Right hindlimb (tissue), 1 donor: ENCODE results near the gene MUC13.
A peak's percentile ranks its signal among the peaks of the same experiment; 100 is the strongest.

ENCODE experiments used
- DNase-seq: peaks from one replicate; pipeline ENCODE4 v3.0.0-alpha.2; 2018

Gene MUC13

GRCh38 chr3:124893526-124893925 lies 41.0 kb downstream of the MUC13 start:
- no peak for DNase-seq

- DNase-seq = no peak
Observed at GRCh38 chr3:124890573-124891190, 43.9 kb downstream of the MUC13 start.

- no peak for DNase-seq
Observed at GRCh38 chr3:124888482-124889441, 45.8 kb downstream of the MUC13 start.

GRCh38 chr3:124887932-124888298 lies 46.6 kb downstream of the MUC13 start:
- DNase-seq = no peak

DNA sequence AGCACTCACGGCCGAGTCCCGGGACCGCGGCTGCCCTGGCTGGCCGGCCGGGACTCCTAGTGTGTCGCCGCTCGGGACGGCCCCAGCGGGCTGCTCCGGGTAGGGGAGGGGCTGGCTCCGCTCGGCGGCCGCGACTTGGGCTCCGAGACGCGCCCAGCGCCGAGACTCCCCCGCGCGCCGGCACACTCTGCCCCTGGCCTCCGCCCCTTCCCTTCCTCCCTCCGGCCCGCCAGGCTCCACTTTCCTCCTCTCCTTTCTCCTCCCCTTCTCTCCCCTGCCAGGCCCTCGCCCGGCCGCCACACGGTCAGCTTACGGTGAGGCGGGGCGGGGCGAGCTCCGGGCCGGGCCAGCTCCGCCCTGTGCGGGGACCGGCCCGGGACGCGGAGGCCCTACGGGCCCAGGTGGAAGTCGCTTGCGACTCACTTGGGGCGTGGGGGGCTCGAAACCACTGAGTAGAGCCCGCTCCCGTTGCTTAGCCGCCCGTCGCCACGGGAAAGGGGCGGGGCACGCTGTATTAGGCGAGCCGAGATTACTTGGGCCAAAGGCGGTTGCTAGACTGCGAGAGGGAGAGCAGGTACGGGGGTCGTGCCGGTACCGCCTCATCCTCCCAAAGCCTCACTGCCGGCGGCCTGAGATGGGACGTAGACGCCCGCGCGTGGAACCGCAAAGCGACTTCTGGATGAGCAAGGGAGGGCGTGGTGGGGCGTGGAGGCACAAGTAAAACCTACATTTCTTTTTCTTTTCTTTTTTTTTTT lies 47.2 kb downstream of the MUC13 start, which contains the start of gene ITGB5:
TSS of gene ITGB5 (minus strand) at position 189 of the 755 bp plus-strand sequence. CDS start 365 bp downstream, outside the sequence.
- DNase-seq = peak; percentile 83

- DNase-seq = peak; percentile 49
Observed at GRCh38 chr3:124886168-124887056, 48.1 kb downstream of the MUC13 start.

- DNase-seq = no peak
Observed at GRCh38 chr3:124885466-124886167, 48.9 kb downstream of the MUC13 start.

DNA sequence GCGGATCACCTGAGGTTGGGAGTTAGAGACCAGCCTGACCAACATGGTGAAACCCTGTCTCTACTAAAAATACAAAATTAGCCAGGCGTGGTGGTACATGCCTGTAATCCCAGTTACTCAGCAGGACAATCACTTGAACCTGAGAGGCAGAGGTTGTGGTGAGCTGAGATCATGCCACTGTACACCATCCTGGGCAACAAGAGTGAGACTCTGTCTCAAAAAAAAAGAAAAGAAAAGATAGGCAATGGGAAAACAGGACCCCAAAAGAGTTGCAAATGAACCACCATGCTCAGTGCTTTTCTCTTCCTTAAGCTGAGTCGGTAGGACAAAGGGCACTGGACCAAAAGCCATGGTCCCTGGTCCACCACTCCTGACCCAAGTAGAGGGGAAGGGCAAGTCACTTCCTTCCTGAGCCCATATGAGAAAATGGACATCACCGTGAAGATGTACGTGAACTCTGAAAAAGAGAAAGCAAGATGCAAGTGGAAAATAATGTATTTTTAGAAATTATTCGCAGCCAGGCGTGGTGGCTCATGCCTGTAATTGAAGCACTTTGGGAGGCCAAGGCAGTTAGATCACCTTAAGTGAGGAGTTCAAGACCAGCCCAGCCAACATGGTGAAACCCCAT lies 50.0 kb downstream of the MUC13 start:
- DNase-seq = no peak

GRCh38 chr3:124883766-124884473 lies 50.6 kb downstream of the MUC13 start:
- DNase-seq = no peak

DNA sequence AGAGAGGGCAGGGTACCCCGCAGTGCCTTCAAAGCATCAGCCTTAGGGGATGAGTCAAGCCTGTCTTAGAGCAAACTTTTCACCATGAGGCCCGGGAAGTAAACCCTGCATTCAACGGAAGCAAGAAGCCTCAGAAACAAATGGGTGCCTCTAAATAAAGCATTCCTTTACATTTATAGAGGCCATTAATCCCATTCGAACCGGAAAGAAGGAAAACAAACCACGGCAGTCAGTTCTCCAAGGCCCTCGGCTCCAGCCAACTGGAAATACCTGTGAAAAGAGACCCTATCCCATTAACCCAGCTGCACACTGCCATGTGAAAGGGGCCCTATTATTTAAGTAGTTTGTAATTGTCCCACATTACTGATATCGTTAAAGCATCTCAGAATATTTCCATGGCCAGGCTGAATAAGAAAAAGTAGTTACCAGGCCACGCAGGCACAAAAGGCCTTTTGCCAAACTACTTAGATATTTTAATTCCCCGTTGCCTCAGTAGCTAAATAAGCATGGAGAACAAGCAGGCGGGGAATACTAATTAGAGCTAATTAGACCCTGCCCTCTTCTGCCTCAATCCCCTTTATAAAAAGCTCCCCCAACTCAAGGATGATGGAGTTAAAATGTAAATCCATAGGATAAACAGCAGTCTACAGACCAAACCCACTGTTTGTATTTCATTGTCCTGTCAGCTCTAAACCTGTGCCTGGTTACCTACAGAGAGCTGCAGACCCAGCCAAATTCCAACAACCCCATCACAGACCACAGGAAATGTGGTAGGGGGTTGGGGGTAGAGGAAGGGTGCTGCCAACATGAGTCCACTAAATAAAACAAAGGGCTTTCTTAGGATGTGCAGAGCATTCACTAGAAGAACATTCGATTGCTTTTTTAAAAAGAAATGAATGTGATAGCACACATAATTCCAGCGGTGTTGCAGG lies 51.5 kb downstream of the MUC13 start:
- DNase-seq = no peak

DNA sequence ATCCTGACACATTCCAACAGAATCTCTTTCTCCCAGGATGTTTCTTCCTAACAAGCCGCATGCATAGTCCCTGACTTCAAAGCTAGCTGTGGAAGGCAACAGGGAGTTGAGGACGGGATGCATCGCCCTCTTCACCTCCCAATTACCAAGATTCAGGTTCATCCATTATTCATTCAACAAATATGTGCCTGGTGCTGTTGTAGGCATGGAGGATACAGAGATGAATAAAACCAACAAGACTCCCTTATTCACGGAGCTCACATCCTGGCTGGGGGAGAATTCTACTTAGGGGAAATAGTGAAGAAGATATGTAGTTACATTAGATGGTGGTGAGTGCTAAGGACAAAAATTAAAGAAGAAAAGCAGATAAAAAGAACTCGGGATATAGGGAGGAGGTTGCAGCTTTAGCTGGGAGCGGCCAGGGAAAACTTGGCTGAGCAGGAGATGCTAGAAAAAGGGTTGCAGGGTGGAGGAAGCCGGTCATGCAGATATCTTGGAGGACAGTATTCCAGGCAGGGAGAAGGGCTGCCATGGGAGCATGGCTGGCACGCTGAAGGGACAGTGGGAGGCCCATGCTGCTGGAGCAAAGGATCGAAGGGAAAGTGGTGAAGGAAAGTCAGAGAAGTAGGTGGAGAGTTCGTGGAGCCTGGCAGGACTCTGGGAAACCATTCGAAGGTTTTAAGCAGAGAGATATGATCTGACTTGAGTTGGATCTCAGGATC lies 52.4 kb downstream of the MUC13 start:
- DNase-seq = no peak

GRCh38 chr3:124879337-124879680 lies 55.2 kb downstream of the MUC13 start:
- DNase-seq = no peak

DNA sequence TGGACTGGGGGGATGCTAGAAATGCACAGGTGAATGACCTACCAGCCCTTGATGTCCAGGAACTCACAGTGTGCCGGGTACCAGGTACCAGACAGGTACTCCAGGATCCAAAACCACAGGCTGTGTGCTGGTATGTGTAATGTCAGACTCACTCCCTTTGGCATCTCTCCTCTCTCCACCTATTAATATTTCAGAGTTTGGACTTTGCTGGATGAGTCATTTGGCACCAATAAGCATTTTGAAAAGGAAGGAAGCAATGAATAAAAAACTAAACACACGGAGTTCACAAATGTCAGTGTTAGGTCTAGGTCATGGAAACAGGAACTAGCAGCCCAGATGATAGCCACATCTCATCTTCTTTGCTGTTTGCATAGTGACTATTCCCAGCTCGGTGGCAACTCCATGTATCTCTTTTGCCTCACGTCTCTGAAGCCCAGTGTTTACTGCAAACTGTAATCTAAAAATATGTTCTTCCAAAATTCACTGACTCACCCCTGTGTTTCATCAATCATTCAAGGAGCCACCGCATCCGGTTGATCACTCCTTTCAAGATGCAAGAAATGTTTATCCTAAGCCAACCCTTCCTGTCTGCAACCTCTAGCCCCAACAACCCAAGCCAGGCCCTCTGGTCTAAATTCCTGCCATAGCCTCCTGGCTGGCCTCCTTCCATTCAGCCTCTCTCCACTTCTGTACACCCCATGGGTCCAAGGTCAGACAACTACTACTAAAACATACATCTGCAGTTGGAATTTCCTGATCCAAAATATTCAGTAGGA lies 55.8 kb downstream of the MUC13 start:
- DNase-seq = peak; percentile 35

DNA sequence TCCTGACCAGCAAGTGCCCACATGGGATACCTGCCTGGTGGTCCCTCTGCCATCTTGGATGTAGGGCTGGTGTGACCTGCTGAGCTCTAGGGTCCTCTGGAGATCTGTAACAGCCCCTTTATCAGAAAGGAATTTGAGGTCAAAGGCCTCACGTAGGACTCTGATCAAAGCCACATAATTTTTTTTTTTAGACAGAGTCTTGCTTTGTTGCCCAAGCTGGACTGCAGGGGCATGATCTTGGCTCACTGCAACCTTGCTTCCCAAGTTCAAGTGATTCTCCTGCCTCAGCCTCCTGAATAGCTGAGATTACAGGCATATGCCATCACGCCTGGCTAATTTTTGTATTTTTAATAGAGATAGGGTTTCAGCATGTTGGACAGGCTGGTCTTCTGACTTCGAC lies 56.9 kb downstream of the MUC13 start:
- no peak for DNase-seq

GRCh38 chr3:124876401-124876878 lies 58.1 kb downstream of the MUC13 start:
- no peak for DNase-seq

- no peak for DNase-seq
Observed at GRCh38 chr3:124873226-124873625, 61.3 kb downstream of the MUC13 start.

- no peak for DNase-seq
Observed at GRCh38 chr3:124867511-124867910, 67.0 kb downstream of the MUC13 start.

DNA sequence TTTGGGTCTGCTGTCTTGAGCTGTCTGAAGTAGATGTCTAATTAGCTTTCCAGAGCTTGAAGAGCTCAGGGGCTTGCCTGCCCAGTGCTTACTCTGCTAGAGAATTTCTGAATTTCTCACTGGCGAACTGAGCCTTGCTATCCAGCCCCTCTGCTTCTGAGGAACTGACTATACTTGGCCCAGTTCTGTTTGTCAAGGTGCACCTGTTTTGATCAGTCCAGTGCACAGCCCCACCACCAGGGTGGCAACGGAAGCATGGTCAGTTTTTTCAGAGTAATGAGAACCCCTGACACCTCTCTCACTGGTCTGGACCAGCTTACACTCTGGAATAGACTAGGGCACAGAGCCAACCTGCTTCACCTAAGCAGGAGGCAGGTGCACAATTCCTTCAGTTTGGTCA lies 72.5 kb downstream of the MUC13 start:
- no peak for DNase-seq
